GM21515 (cell line): ENCODE measurements around the gene WSB2.
"Not testable (repeated sequence)": the region's sequence is repeated elsewhere in the genome, so short reads cannot be mapped to it uniquely, and the experiment has no call there.

Experiments
- ATAC-seq: cut with Tn5 transposase; IDR thresholded peaks from one replicate; pipeline ENCODE4 v1.9.1; 2021; ENCODE audit not compliant: unreplicated experiment

The WSB2 gene

DNA sequence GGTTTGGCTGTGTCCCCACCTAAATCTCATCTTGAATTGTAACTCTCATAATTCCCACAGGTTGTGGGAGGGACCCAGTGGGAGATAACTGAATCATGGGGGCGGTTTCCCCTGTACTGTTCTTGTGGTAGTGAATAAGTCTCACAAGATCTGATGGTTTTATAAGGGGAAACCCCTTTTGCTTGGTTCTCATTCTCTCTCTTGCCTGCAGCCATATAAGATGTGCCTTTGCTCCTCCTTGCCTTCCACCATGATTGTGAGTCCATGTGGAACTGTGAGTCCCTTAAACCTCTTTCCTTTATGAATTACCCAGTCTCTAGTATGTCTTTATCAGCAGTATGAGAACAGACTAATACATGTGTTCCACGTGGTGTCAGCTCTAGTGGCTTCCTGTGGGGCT is 61.2 kb downstream of the WSB2 start:
- ATAC-seq: not testable (repeated sequence)

- no peak for ATAC-seq
Measured at GRCh38 chr12:117998719-117999118, 62.3 kb downstream of the WSB2 start.

GRCh38 chr12:117994551-117995438 is 66.2 kb downstream of the WSB2 start:
- no peak for ATAC-seq

DNA sequence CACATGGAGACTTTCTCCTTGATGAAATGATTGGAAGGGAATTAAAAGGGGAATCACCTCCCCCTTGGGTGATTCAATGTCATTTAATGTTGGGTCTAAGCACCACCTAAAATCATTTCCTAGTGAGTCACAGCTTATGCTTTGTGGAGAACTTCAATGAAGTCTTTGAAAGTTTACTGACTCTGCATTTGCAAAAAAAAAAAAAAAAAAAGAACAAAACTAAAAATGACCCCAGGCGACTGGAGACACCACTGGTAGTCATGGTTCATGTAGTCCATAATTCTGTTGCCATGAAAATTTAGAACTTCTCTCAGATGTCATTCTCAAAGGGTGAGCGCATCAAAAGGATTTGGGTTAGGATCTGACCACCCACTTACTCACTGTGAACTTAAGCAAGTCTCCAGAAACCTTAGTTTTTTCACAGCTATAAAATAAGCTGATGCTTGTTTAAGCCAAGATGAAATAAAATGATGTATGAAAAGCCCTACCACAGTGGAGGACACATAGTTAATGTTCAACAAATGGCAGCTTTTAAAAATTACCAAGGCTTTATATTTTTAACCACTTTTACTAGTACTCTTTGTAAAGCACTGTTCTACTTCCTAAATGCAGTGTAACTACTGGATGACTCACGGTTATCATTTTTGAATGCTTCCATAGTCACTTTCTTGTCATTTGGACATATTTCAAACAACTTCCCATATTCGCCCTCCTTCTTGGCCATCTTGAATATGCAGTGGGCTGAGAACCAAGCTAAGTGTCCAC is 74.1 kb downstream of the WSB2 start:
- ATAC-seq: no peak

DNA sequence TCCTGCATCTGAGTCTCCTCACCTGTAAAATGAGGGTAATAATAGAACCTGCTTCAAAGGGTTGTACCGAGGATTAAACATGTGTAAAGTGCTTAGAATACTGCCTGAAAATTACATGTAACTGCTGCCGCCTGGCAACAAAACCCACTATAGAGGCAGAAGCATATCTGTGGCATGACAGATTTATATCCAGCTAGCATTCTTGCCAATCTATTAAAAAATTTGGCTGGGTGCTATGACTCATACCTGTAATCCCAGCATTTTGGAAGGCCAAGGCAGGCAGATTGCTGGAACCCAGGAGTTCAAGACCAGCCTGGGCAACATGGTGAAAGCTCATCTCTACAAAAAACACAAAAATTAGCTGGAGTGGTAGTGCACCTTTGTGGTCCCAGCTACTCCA is 75.8 kb downstream of the WSB2 start:
- no peak for ATAC-seq
